OCI-LY7 (cell line): ENCODE data around the gene OR52I2. TPM values are rescaled to one million over a fixed set of nuclear protein-coding genes. Genes with fewer than 3 reads are reported as not detected.

Experiments used
- Bru-seq: library from RNA; stranded (reverse); fragments of 400-500 nt; gene quantifications from one replicate; lab custom pipeline; 2021; lab: Mats Ljungman, UMichigan
- BruChase-seq, 2 experiments: library from RNA; stranded (reverse); fragments of 400-500 nt; gene quantifications; one replicate each; lab custom pipeline; 2021; lab: Mats Ljungman, UMichigan
- BruUV-seq: library from RNA; stranded (reverse); fragments of 400-500 nt; replicated peaks from 2 replicates; lab custom pipeline; 2021; lab: Mats Ljungman, UMichigan
- CTCF ChIA-PET: fragments of 300-600 bp; sonication (Branson Sonifier 250); formaldehyde crosslinking; loops from one replicate; lab custom pipeline; 2022; ENCODE audit warnings: antibody characterized with exemption; ENCODE audit not compliant: unreplicated experiment; lab: Charles Lee
- POLR2A ChIA-PET: fragments of 300-600 bp; sonication (Branson Sonifier 250); formaldehyde crosslinking; loops from one replicate; lab custom pipeline; 2022; ENCODE audit warnings: antibody characterized with exemption; lab: Charles Lee
- DNase-seq: peaks from one replicate; pipeline ENCODE4 v3.0.0-alpha.2; 2015; ENCODE audit warnings: low spot score
- H2AFZ ChIP-seq: fragments of 200-600 bp; sonication (generic), shearing (Covaris generic); 2 replicates; pipeline ENCODE4 v1.6.1; 2014; ENCODE audit warnings: mild to moderate bottlenecking, antibody characterized with exemption, low read length, moderate library complexity
- H3K27ac ChIP-seq: fragments of 200-600 bp; sonication (generic); 2 replicates; pipeline ENCODE4 v1.5.1; 2014; ENCODE audit warnings: mixed run types, low read depth, mild to moderate bottlenecking, moderate library complexity, low read length, inconsistent platforms; ENCODE audit not compliant: poor library complexity, severe bottlenecking
- H3K36me3 ChIP-seq: fragments of 200-600 bp; sonication (generic); 2 replicates; pipeline ENCODE4 v1.6.1; 2014; ENCODE audit warnings: mild to moderate bottlenecking, antibody characterized with exemption, low read length, moderate library complexity, mixed read lengths; ENCODE audit not compliant: insufficient read depth
- H3K4me1 ChIP-seq: fragments of 200-600 bp; sonication (generic); 2 replicates; pipeline ENCODE4 v1.5.1; 2014; ENCODE audit warnings: mild to moderate bottlenecking, low read length; ENCODE audit not compliant: insufficient read depth, poor library complexity, severe bottlenecking
- H3K4me2 ChIP-seq: fragments of 200-600 bp; sonication (generic); 2 replicates; pipeline ENCODE4 v1.6.1; 2014; ENCODE audit warnings: mild to moderate bottlenecking, low read length
- H3K4me3 ChIP-seq: fragments of 200-600 bp; sonication (generic); 2 replicates; pipeline ENCODE4 v1.5.1; 2014; ENCODE audit warnings: mild to moderate bottlenecking, low read depth, low read length; ENCODE audit not compliant: poor library complexity, severe bottlenecking
- H3K79me2 ChIP-seq: fragments of 200-600 bp; sonication (generic); 2 replicates; pipeline ENCODE4 v1.6.1; 2016; ENCODE audit warnings: low read depth, mild to moderate bottlenecking, low read length, moderate library complexity, mixed read lengths; ENCODE audit not compliant: insufficient read depth
- H3K9me2 ChIP-seq: fragments of 200-600 bp; sonication (generic); 2 replicates; pipeline ENCODE4 v1.6.1; 2016; ENCODE audit warnings: mild to moderate bottlenecking, low read length, mixed read lengths; ENCODE audit not compliant: insufficient read depth
- H3K9me3 ChIP-seq: fragments of 200-600 bp; sonication (generic); 2 replicates; pipeline ENCODE4 v1.6.1; 2014; ENCODE audit warnings: mild to moderate bottlenecking, mixed run types, low read length, mixed read lengths
- H4K20me1 ChIP-seq: fragments of 200-600 bp; sonication (generic); 2 replicates; pipeline ENCODE4 v1.6.1; 2014; ENCODE audit warnings: mild to moderate bottlenecking, antibody characterized with exemption, low read length, moderate library complexity, mixed read lengths; ENCODE audit not compliant: insufficient read depth
- CTCF ChIP-seq: fragments of 200-600 bp; sonication (generic); conservative IDR thresholded peaks from 2 replicates; pipeline ENCODE4 v1.5.1; 2014; ENCODE audit warnings: mild to moderate bottlenecking, antibody characterized with exemption, low read length, moderate library complexity, mixed read lengths
- EZH2phosphoT487 ChIP-seq: fragments of 200-600 bp; sonication (generic); IDR thresholded peaks from 2 replicates; pipeline ENCODE4 v1.6.1; 2018; ENCODE audit warnings: low read depth, borderline replicate concordance, mild to moderate bottlenecking, mixed run types, antibody characterized with exemption, low read length, moderate library complexity, mixed read lengths
- intact Hi-C: fragments of 100-400 bp; cut with micrococcal nuclease; formaldehyde crosslinking; loops from one replicate; pipeline ENCODE4 v1.10.0; 2022; ENCODE audit not compliant: unreplicated experiment
- long read RNA-seq: library from polyadenylated mRNA; stranded (forward); transcript quantifications from one replicate; pipeline ENCODE4 v2.0.0, GENCODE V29; 2022
- total RNA-seq, 2 experiments: library from RNA; depleted of rRNA in 1 of 2; stranded (reverse); fragments of >200 nt in 1 of 2; shearing (Covaris generic) in 1 of 2; gene quantifications; 2 replicates each; pipeline ENCODE4 v1.2.3, GENCODE V29; 2014 to 2022

OR52I2 gene
- total RNA-seq (2014; rRNA removed; shearing (Covaris generic)): not detected in 2 replicates
- total RNA-seq (2022): not detected in 2 replicates
- Bru-seq, nascent RNA: not detected
- BruChase-seq, experiment 1, labeled RNA remaining after a 6-hour chase: not detected
- BruChase-seq, experiment 2, labeled RNA remaining after a 2-hour chase: not detected
- long read RNA-seq: 0 reads

GRCh38 chr11:4581443-4581842 is at the start of gene OR52I2:
Gene OR52I2, plus strand, starts transcription at chr11:4581743.
- Histone ChIP-seq H3K9me3 (no peaks in the 10 kb centered on the region), H3K36me3 (no peaks in the 10 kb centered on the region), H2AFZ (no peak within 1 kb of the TSS), H3K79me2 (no peaks in the 10 kb centered on the region), H3K4me2 (no peak within 1 kb of the TSS), H3K9me2 (no peaks in the 10 kb centered on the region), H3K27ac (no peak within 1 kb of the TSS), H3K4me1 (no peaks in the 10 kb centered on the region), H4K20me1 (no peaks in the 10 kb centered on the region), H3K4me3 (no peak within 1 kb of the TSS)
- DNase-seq: no peak
- intact Hi-C loops: no loop called here
- no peak for TF ChIP-seq CTCF
- BruUV-seq: no TSS peak
- CTCF ChIA-PET: no interaction called here
- POLR2A ChIA-PET: interaction anchor here (0.6 kb wide), 1 partner anchor 56 kb away, joined by 3 read pairs; no protein-coding TSS in a partner anchor

GRCh38 chr11:4539603-4540219 is 41.8 kb upstream of the OR52I2 start:
- ChIA-PET CTCF (interaction anchor here (1.4 kb wide), 1 partner anchor 352 kb away, joined by 6 read pairs; no protein-coding TSS in a partner anchor), POLR2A (no interaction called here)
- Histone ChIP-seq H2AFZ (no peak overlapping the region), H3K79me2 (no peaks in the 10 kb centered on the region), H3K4me1 (no peaks in the 10 kb centered on the region), H3K4me3 (no peak overlapping the region), H4K20me1 (no peaks in the 10 kb centered on the region), H3K27ac (no peak overlapping the region), H3K9me3 (no peaks in the 10 kb centered on the region), H3K36me3 (no peaks in the 10 kb centered on the region), H3K9me2 (no peaks in the 10 kb centered on the region), H3K4me2 (no peak overlapping the region)
- TF ChIP-seq CTCF (peak; percentile 81), EZH2phosphoT487 (no peak)
- peak; percentile 26 for DNase-seq
- intact Hi-C loops: loop anchor here (1.0 kb wide), 1 partner anchor 352 kb away; no protein-coding TSS in a partner anchor
- BruUV-seq: no TSS peak

- Histone ChIP-seq H4K20me1 (no peaks in the 10 kb centered on the region), H3K9me2 (no peaks in the 10 kb centered on the region), H3K36me3 (no peaks in the 10 kb centered on the region), H2AFZ (no peak overlapping the region), H3K9me3 (no peaks in the 10 kb centered on the region), H3K4me2 (no peak overlapping the region), H3K79me2 (no peaks in the 10 kb centered on the region), H3K4me1 (no peaks in the 10 kb centered on the region), H3K27ac (no peak overlapping the region), H3K4me3 (no peak overlapping the region)
- no peak for DNase-seq
- TF ChIP-seq EZH2phosphoT487: no peak
- TF ChIP-seq CTCF: no peak
- ChIA-PET CTCF (no interaction called here), POLR2A (no interaction called here)
- no TSS peak for BruUV-seq
- intact Hi-C loops: no loop called here
These were observed 40.5 kb upstream of the OR52I2 start for GRCh38 chr11:4541071-4541470.
